Stimulated activated CD4-positive, alpha-beta T cell treated with anti-CD3 and anti-CD28 coated beads, Interleukin-15, amount 100 ng/mL, for 24 hours (primary cell): ENCODE results near the gene WDFY2.

Source experiments
- DNase-seq: peaks from one replicate; pipeline ENCODE4 v3.0.0-alpha.2; 2020

Gene WDFY2

GRCh38 chr13:51804295-51805172 lies 220.3 kb downstream of the WDFY2 start:
- peak; percentile 62 for DNase-seq

GRCh38 chr13:51805313-51805712 lies 221.1 kb downstream of the WDFY2 start:
- no peak for DNase-seq

GRCh38 chr13:51805925-51806324 lies 221.7 kb downstream of the WDFY2 start:
- no peak for DNase-seq

GRCh38 chr13:51806566-51806965 lies 222.3 kb downstream of the WDFY2 start:
- DNase-seq, result no peak

GRCh38 chr13:51807041-51807440 lies 222.8 kb downstream of the WDFY2 start:
- DNase-seq, result no peak

- no peak for DNase-seq
Observed at GRCh38 chr13:51808811-51809210, 224.5 kb downstream of the WDFY2 start.

GRCh38 chr13:51811046-51811445 lies 226.8 kb downstream of the WDFY2 start:
- no peak for DNase-seq

GRCh38 chr13:51811920-51812451 lies 227.7 kb downstream of the WDFY2 start:
- DNase-seq, result no peak

- DNase-seq, result no peak
Observed at GRCh38 chr13:51814071-51814470, 229.8 kb downstream of the WDFY2 start.

GRCh38 chr13:51814825-51815650 lies 230.8 kb downstream of the WDFY2 start:
- peak; percentile 79 for DNase-seq

GRCh38 chr13:51815848-51816247 lies 231.6 kb downstream of the WDFY2 start:
- no peak for DNase-seq

- DNase-seq, result no peak
Observed at GRCh38 chr13:51816604-51817249, 232.5 kb downstream of the WDFY2 start.
